RWPE2 (cell line): ENCODE results near the gene IRAK1.
A peak's percentile ranks its signal among the peaks of the same experiment; 100 is the strongest.

Experiments
- ATAC-seq: fragments of 200-7000 bp; cut with Tn5 transposase; 3 replicates; pipeline ENCODE4 v1.9.1; 2021; ENCODE audit warnings: low read depth
- DNase-seq: peaks from one replicate; pipeline ENCODE4 v3.0.0-alpha.2; 2020; ENCODE audit warnings: low spot score
- H3K27ac ChIP-seq: fragments of 450-650 bp; 2 replicates; pipeline ENCODE4 v1.5.1; 2017; ENCODE audit warnings: mild to moderate bottlenecking; ENCODE audit not compliant: poor library complexity, severe bottlenecking
- H3K27me3 ChIP-seq: fragments of 250-450 bp; sonication (Bioruptor Pico); 2 replicates; pipeline ENCODE4 v1.5.1; 2021; ENCODE audit warnings: mild to moderate bottlenecking, moderate library complexity; ENCODE audit not compliant: insufficient read depth, poor library complexity, severe bottlenecking
- H3K36me3 ChIP-seq: fragments of 250-450 bp; sonication (Bioruptor Pico); 2 replicates; pipeline ENCODE4 v1.5.1; 2020; ENCODE audit warnings: low read depth, mild to moderate bottlenecking, moderate library complexity
- H3K4me1 ChIP-seq: fragments of 250-450 bp; sonication (Bioruptor Pico); 2 replicates; pipeline ENCODE4 v1.5.1; 2021; ENCODE audit warnings: mild to moderate bottlenecking, moderate library complexity; ENCODE audit not compliant: insufficient read depth, poor library complexity, severe bottlenecking
- H3K4me3 ChIP-seq: fragments of 250-450 bp; sonication (Bioruptor Pico); 2 replicates; pipeline ENCODE4 v1.5.1; 2021; ENCODE audit warnings: mild to moderate bottlenecking, moderate library complexity; ENCODE audit not compliant: severe bottlenecking
- H3K9me3 ChIP-seq: fragments of 250-450 bp; sonication (Bioruptor Pico); 2 replicates; pipeline ENCODE4 v1.5.1; 2021; ENCODE audit warnings: mild to moderate bottlenecking, moderate library complexity; ENCODE audit not compliant: severe bottlenecking
- CTCF ChIP-seq: fragments of 450-650 bp; IDR thresholded peaks from one replicate; pipeline ENCODE4 v1.5.1; 2017; ENCODE audit warnings: mild to moderate bottlenecking, moderate library complexity; ENCODE audit not compliant: poor library complexity, severe bottlenecking

The IRAK1 gene

GRCh38 chrX:154019633-154020528 is at the start of gene IRAK1:
Gene IRAK1 (minus strand): TSS chrX:154019902. CDS start chrX:154019812, 90 bp downstream.
- Histone ChIP-seq H3K27ac (peak within 1 kb of the TSS; percentile 79), H3K4me3 (peak within 1 kb of the TSS; percentile 79), H3K36me3 (peaks cover 26% of the 10 kb centered on the region), H3K4me1 (no peaks in the 10 kb centered on the region), H3K27me3 (no peaks in the 10 kb centered on the region), H3K9me3 (no peaks in the 10 kb centered on the region)
- peak; percentile 11 for TF ChIP-seq CTCF
- ATAC-seq: peak; percentile 69
- DNase-seq: no peak

GRCh38 chrX:154068560-154068959 is 48.9 kb upstream of the IRAK1 start:
- Histone ChIP-seq H3K9me3 (no peaks in the 10 kb centered on the region), H3K36me3 (no peaks in the 10 kb centered on the region), H3K4me3 (no peak overlapping the region), H3K27me3 (no peaks in the 10 kb centered on the region), H3K27ac (no peak overlapping the region), H3K4me1 (no peaks in the 10 kb centered on the region)
- no peak for ATAC-seq
- DNase-seq: no peak
- TF ChIP-seq CTCF: no peak

- Histone ChIP-seq H3K4me3 (no peak overlapping the region), H3K36me3 (no peaks in the 10 kb centered on the region), H3K4me1 (no peaks in the 10 kb centered on the region), H3K27ac (no peak overlapping the region), H3K27me3 (no peaks in the 10 kb centered on the region), H3K9me3 (no peaks in the 10 kb centered on the region)
- no peak for TF ChIP-seq CTCF
- DNase-seq (no peak), ATAC-seq (no peak)
Observed at GRCh38 chrX:154064637-154065435, 45.1 kb upstream of the IRAK1 start.

- DNase-seq: no peak
- TF ChIP-seq CTCF: no peak
- H3K9me3 ChIP-seq: no peaks in the 10 kb centered on the region
Observed at GRCh38 chrX:154063234-154063633, 43.5 kb upstream of the IRAK1 start.

More at GRCh38 chrX:154063234-154063633, 43.5 kb upstream of the IRAK1 start:
- Histone ChIP-seq H3K4me1 (no peaks in the 10 kb centered on the region), H3K36me3 (no peaks in the 10 kb centered on the region), H3K27ac (no peak overlapping the region), H3K27me3 (no peaks in the 10 kb centered on the region), H3K4me3 (no peak overlapping the region)
- no peak for ATAC-seq
